H1 (cell line): ENCODE results near the gene VPS37D. TPM values are rescaled to one million over a fixed set of nuclear protein-coding genes. Genes with fewer than 3 reads are reported as not detected.

Source experiments
- CTBP2 ChIP-seq: IDR thresholded peaks from 2 replicates; pipeline ENCODE4 v1.7.0; 2011; ENCODE audit warnings: borderline replicate concordance, mild to moderate bottlenecking, moderate library complexity, mixed read lengths, low read length; ENCODE audit not compliant: insufficient read depth, insufficient read length
- EGR1 ChIP-seq: IDR thresholded peaks from 2 replicates; pipeline ENCODE4 v1.6.1; 2011; ENCODE audit warnings: low read depth, low read length, borderline replicate concordance
- GTF2F1 ChIP-seq: IDR thresholded peaks from 2 replicates; pipeline ENCODE4 v1.6.1; 2012; ENCODE audit warnings: low read depth, low read length, improper control_type of control experiment, borderline replicate concordance
- RXRA ChIP-seq: IDR thresholded peaks from 2 replicates; pipeline ENCODE4 v1.6.1; 2011; ENCODE audit warnings: low read depth, mild to moderate bottlenecking, low read length, moderate library complexity; ENCODE audit not compliant: insufficient read depth
- SIX5 ChIP-seq: IDR thresholded peaks from 2 replicates; pipeline ENCODE4 v1.6.1; 2011; ENCODE audit warnings: mild to moderate bottlenecking, low read depth, low read length
- SP2 ChIP-seq: IDR thresholded peaks from 2 replicates; pipeline ENCODE4 v1.6.1; 2012; ENCODE audit warnings: mild to moderate bottlenecking, low read length, inconsistent platforms
- ZNF274 ChIP-seq: IDR thresholded peaks from 2 replicates; pipeline ENCODE4 v1.7.0; 2012; ENCODE audit warnings: low read length, borderline replicate concordance; ENCODE audit errors: extremely low read depth
- polyA plus RNA-seq, 7 experiments: library from polyadenylated mRNA; depleted of rRNA in 3 of 7; stranded (reverse) in 5 of 7; unstranded in 2 of 7; fragments of >200 nt in 5 of 7; fragments of 200-250 nt in 2 of 7; gene quantifications; 1 replicate in 5 of 7; 2 replicates in 1 of 7; 4 replicates in 1 of 7; pipeline versions ENCODE4 v1.2.1 to v1.2.3, GENCODE V29; 2011 to 2013; ENCODE audit warnings: missing spikeins in 2 of 7, mixed read lengths in 2 of 7
- total RNA-seq: library from RNA; stranded (reverse); fragmentation: NEBNext Ultra II Directional; extraction: Animal tissue kit (Norgen Biotek cat#: 25700); gene quantifications from 2 replicates; pipeline ENCODE4 v1.2.1, GENCODE V29; 2021
- TF ChIP-seq, protein P1 (sequence below): fragments of 300-600 bp; sonication (generic); IDR thresholded peaks from 2 replicates; pipeline ENCODE4 v1.7.1; 2012; ENCODE audit warnings: low read length, moderate library complexity, mild to moderate bottlenecking, inconsistent platforms; ENCODE audit not compliant: insufficient replicate concordance
- TF ChIP-seq, protein P2 (sequence below): IDR thresholded peaks from 2 replicates; pipeline ENCODE4 v1.6.1; 2012; ENCODE audit warnings: inconsistent platforms

The VPS37D gene
- total and polyA plus RNA-seq, 2 of the 8 experiments (the other 6 are each of a cell fraction or from before 2014, with no cell fraction given): 3.4 to 5.0 TPM

DNA sequence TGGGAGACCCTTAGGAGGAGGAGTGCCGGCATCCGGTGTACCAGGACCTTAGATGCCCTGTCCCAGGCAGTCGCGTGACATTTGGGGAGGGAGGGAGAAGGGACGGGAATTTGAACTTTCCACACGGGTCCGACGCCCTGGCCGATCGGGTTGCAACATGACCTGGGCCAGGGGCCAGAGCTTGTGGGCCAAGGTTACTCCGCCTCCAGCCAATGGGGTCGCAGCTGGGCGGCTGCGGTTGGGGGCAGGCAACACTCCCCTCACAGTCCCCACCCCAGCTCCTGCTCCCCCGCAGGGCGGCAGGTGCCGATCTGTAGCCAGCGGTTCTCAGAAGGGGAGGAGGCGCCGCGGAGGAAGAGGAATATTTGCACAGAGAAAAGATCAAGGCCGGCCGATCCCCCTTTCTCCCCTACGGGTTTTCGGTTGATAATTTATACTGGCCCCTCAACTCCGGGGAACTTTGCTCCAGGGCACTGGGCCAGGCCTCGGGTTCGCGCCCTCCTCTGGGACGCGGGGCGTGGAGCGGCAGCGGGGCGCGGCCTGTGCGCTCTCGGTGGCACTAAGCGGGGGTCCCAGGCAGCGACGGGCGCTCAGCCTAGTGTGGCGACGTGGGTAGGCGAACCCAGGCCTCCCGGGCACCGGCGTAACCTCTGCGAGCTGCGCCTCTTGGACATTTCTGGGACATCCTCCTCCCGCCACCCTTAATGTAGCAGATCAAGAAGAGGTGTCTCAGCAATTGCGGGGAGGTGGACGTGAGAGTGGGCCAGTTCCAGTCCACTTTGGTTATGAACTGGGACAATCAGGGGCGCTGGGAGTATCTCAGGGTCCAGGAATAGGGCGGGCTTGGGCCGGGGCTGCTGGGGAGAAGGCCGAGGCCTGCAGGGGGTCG lies 44.5 kb upstream of the VPS37D start (continued):
- TF ChIP-seq, protein P1, sequence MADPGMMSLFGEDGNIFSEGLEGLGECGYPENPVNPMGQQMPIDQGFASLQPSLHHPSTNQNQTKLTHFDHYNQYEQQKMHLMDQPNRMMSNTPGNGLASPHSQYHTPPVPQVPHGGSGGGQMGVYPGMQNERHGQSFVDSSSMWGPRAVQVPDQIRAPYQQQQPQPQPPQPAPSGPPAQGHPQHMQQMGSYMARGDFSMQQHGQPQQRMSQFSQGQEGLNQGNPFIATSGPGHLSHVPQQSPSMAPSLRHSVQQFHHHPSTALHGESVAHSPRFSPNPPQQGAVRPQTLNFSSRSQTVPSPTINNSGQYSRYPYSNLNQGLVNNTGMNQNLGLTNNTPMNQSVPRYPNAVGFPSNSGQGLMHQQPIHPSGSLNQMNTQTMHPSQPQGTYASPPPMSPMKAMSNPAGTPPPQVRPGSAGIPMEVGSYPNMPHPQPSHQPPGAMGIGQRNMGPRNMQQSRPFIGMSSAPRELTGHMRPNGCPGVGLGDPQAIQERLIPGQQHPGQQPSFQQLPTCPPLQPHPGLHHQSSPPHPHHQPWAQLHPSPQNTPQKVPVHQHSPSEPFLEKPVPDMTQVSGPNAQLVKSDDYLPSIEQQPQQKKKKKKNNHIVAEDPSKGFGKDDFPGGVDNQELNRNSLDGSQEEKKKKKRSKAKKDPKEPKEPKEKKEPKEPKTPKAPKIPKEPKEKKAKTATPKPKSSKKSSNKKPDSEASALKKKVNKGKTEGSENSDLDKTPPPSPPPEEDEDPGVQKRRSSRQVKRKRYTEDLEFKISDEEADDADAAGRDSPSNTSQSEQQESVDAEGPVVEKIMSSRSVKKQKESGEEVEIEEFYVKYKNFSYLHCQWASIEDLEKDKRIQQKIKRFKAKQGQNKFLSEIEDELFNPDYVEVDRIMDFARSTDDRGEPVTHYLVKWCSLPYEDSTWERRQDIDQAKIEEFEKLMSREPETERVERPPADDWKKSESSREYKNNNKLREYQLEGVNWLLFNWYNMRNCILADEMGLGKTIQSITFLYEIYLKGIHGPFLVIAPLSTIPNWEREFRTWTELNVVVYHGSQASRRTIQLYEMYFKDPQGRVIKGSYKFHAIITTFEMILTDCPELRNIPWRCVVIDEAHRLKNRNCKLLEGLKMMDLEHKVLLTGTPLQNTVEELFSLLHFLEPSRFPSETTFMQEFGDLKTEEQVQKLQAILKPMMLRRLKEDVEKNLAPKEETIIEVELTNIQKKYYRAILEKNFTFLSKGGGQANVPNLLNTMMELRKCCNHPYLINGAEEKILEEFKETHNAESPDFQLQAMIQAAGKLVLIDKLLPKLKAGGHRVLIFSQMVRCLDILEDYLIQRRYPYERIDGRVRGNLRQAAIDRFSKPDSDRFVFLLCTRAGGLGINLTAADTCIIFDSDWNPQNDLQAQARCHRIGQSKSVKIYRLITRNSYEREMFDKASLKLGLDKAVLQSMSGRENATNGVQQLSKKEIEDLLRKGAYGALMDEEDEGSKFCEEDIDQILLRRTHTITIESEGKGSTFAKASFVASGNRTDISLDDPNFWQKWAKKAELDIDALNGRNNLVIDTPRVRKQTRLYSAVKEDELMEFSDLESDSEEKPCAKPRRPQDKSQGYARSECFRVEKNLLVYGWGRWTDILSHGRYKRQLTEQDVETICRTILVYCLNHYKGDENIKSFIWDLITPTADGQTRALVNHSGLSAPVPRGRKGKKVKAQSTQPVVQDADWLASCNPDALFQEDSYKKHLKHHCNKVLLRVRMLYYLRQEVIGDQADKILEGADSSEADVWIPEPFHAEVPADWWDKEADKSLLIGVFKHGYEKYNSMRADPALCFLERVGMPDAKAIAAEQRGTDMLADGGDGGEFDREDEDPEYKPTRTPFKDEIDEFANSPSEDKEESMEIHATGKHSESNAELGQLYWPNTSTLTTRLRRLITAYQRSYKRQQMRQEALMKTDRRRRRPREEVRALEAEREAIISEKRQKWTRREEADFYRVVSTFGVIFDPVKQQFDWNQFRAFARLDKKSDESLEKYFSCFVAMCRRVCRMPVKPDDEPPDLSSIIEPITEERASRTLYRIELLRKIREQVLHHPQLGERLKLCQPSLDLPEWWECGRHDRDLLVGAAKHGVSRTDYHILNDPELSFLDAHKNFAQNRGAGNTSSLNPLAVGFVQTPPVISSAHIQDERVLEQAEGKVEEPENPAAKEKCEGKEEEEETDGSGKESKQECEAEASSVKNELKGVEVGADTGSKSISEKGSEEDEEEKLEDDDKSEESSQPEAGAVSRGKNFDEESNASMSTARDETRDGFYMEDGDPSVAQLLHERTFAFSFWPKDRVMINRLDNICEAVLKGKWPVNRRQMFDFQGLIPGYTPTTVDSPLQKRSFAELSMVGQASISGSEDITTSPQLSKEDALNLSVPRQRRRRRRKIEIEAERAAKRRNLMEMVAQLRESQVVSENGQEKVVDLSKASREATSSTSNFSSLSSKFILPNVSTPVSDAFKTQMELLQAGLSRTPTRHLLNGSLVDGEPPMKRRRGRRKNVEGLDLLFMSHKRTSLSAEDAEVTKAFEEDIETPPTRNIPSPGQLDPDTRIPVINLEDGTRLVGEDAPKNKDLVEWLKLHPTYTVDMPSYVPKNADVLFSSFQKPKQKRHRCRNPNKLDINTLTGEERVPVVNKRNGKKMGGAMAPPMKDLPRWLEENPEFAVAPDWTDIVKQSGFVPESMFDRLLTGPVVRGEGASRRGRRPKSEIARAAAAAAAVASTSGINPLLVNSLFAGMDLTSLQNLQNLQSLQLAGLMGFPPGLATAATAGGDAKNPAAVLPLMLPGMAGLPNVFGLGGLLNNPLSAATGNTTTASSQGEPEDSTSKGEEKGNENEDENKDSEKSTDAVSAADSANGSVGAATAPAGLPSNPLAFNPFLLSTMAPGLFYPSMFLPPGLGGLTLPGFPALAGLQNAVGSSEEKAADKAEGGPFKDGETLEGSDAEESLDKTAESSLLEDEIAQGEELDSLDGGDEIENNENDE: no peak
- TF ChIP-seq GTF2F1 (no peak), SP2 (no peak), RXRA (no peak), ZNF274 (no peak), SIX5 (no peak), EGR1 (0 out of 2 replicates have a peak, but pooled peaks have one; percentile 32), CTBP2 (peak; percentile 75)
- TF ChIP-seq, protein P2, sequence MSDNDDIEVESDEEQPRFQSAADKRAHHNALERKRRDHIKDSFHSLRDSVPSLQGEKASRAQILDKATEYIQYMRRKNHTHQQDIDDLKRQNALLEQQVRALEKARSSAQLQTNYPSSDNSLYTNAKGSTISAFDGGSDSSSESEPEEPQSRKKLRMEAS: peak; percentile 36; the same call in 1 of the 2 replicates
